Smooth muscle cell (in vitro differentiated cells): ENCODE measurements around the gene GPR153. TPM values are rescaled to one million over a fixed set of nuclear protein-coding genes. Genes with fewer than 3 reads are reported as not detected.

Source experiments
- DNase-seq: peaks from one replicate; lab custom pipeline; 2025; ENCODE audit not compliant: unreplicated experiment; lab: John Stamatoyannopoulos, UW
- H2AFZ ChIP-seq: fragments of 200-600 bp; sonication (generic); 2 replicates; pipeline ENCODE4 v1.6.0; 2016; ENCODE audit warnings: antibody characterized with exemption, low read depth, mild to moderate bottlenecking
- H3F3A ChIP-seq: fragments of 200-600 bp; sonication (generic); 2 replicates; pipeline ENCODE4 v1.6.0; 2017; ENCODE audit warnings: antibody characterized with exemption, low read depth
- H3K27ac ChIP-seq: fragments of 200-600 bp; sonication (generic); 2 replicates; pipeline ENCODE4 v1.5.1; 2016; ENCODE audit warnings: low read depth, mild to moderate bottlenecking
- H3K27me3 ChIP-seq: fragments of 200-600 bp; sonication (generic); 2 replicates; pipeline ENCODE4 v1.6.1; 2016; ENCODE audit warnings: low read depth, mild to moderate bottlenecking
- H3K36me3 ChIP-seq: fragments of 200-600 bp; sonication (generic); 2 replicates; pipeline ENCODE4 v1.5.1; 2016; ENCODE audit warnings: low read depth
- H3K4me1 ChIP-seq: fragments of 200-600 bp; sonication (generic); 2 replicates; pipeline ENCODE4 v1.5.1; 2016; ENCODE audit warnings: low read depth
- H3K4me2 ChIP-seq: fragments of 200-600 bp; sonication (generic); 2 replicates; pipeline ENCODE4 v1.6.0; 2016; ENCODE audit warnings: mild to moderate bottlenecking
- H3K4me3 ChIP-seq: fragments of 200-600 bp; sonication (generic); 2 replicates; pipeline ENCODE4 v1.5.1; 2016; ENCODE audit warnings: mild to moderate bottlenecking
- H3K79me2 ChIP-seq: fragments of 200-600 bp; sonication (generic); 2 replicates; pipeline ENCODE4 v1.6.0; 2016; ENCODE audit warnings: low read depth, mild to moderate bottlenecking
- H3K9ac ChIP-seq: fragments of 200-600 bp; sonication (generic); 2 replicates; pipeline ENCODE4 v1.6.0; 2016; ENCODE audit warnings: low read depth
- H3K9me3 ChIP-seq: fragments of 200-600 bp; sonication (generic); replicated peaks from 2 replicates; pipeline ENCODE4 v1.5.1; 2016; ENCODE audit warnings: low read depth
- H4K20me1 ChIP-seq: fragments of 200-600 bp; sonication (generic); 2 replicates; pipeline ENCODE4 v1.6.0; 2016; ENCODE audit warnings: low read depth
- WGBS: methylation state at CpG from one replicate; pipeline ENCODE4 v1.1.7; 2016; ENCODE audit warnings: low lambda C conversion rate; 5-methylcytosine and 5-hydroxymethylcytosine counted together
- polyA plus RNA-seq: library from polyadenylated mRNA; unstranded; fragments of >200 nt; fragmentation: Nextera tagmentation; extraction: Ambion mirVana; gene quantifications from 2 replicates; pipeline ENCODE4 v1.2.1, GENCODE V29; 2016
- total RNA-seq: library from RNA; depleted of rRNA; stranded (reverse); fragments of >200 nt; gene quantifications from 2 replicates; pipeline ENCODE4 v1.2.3, GENCODE V29; 2014
- TF ChIP-seq, protein P1 (sequence below): fragments of 200-600 bp; sonication (generic); IDR thresholded peaks from 2 replicates; pipeline ENCODE4 v1.5.1; 2017; ENCODE audit warnings: borderline replicate concordance, mild to moderate bottlenecking, antibody characterized with exemption; ENCODE audit not compliant: insufficient read depth, poor library complexity, severe bottlenecking

The GPR153 gene
- total and polyA plus RNA-seq, 2 experiments from 2014 or later = 8.2 to 15.8 TPM

DNA sequence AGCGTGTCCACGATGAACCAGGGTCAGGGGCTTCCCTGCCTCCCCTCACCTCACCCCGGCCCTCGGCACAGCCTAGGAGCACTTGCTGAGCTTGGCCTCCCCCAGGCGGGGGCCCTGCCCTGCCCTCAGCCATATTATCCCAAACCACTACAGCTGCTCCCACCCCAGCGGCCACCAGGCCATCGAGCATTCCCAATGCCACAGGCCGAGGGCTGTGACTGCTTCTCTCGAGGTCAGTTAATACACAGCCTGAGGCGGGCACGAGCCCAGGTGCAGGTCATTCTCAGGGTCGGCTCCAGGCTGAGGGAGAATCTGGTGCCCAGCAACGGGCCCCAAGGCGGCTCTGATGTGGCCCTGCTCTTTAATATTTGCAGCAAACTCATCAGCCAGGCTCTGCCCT, 8.4 kb upstream of the GPR153 start:
- peaks cover 9% of the 10 kb centered on the region for H3K4me1 ChIP-seq
- TF ChIP-seq, protein P1, sequence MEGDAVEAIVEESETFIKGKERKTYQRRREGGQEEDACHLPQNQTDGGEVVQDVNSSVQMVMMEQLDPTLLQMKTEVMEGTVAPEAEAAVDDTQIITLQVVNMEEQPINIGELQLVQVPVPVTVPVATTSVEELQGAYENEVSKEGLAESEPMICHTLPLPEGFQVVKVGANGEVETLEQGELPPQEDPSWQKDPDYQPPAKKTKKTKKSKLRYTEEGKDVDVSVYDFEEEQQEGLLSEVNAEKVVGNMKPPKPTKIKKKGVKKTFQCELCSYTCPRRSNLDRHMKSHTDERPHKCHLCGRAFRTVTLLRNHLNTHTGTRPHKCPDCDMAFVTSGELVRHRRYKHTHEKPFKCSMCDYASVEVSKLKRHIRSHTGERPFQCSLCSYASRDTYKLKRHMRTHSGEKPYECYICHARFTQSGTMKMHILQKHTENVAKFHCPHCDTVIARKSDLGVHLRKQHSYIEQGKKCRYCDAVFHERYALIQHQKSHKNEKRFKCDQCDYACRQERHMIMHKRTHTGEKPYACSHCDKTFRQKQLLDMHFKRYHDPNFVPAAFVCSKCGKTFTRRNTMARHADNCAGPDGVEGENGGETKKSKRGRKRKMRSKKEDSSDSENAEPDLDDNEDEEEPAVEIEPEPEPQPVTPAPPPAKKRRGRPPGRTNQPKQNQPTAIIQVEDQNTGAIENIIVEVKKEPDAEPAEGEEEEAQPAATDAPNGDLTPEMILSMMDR = no peak
- 93% methylated on average over 14 of the region's 14 CpGs for WGBS
- H3K9me3 ChIP-seq = no peaks in the 10 kb centered on the region
- H4K20me1 ChIP-seq = peaks cover 3% of the 10 kb centered on the region
- no peak overlapping the region for H3K27ac ChIP-seq
- no peak overlapping the region for H3K9ac ChIP-seq
- H3K4me2 ChIP-seq = no peak overlapping the region
- no peak overlapping the region for H2AFZ ChIP-seq
- no peak overlapping the region for H3K4me3 ChIP-seq
- no peak for DNase-seq
- H3K79me2 ChIP-seq = no peaks in the 10 kb centered on the region
- H3K36me3 ChIP-seq = no peaks in the 10 kb centered on the region
- no peaks in the 10 kb centered on the region for H3K27me3 ChIP-seq
- H3F3A ChIP-seq = no peaks in the 10 kb centered on the region

- H3K36me3 ChIP-seq = no peaks in the 10 kb centered on the region
- no peak overlapping the region for H3K27ac ChIP-seq
- H3K79me2 ChIP-seq = no peaks in the 10 kb centered on the region
- 72% methylated on average over 21 of the region's 21 CpGs for WGBS
- TF ChIP-seq, protein P1 = no peak
- no peaks in the 10 kb centered on the region for H3K9me3 ChIP-seq
- H4K20me1 ChIP-seq = peaks cover 3% of the 10 kb centered on the region
- H3F3A ChIP-seq = no peaks in the 10 kb centered on the region
- no peaks in the 10 kb centered on the region for H3K27me3 ChIP-seq
- H3K4me2 ChIP-seq = no peak overlapping the region
- H3K4me1 ChIP-seq = peaks cover 6% of the 10 kb centered on the region
- no peak overlapping the region for H3K4me3 ChIP-seq
- no peak for DNase-seq
- no peak overlapping the region for H2AFZ ChIP-seq
- H3K9ac ChIP-seq = no peak overlapping the region
Observed at GRCh38 chr1:6268415-6268814, 7.5 kb upstream of the GPR153 start.

GRCh38 chr1:6267686-6268322, 6.9 kb upstream of the GPR153 start:
- no peak overlapping the region for H2AFZ ChIP-seq
- no peak for DNase-seq
- H3K79me2 ChIP-seq = no peaks in the 10 kb centered on the region
- H3K36me3 ChIP-seq = no peaks in the 10 kb centered on the region
- peaks cover 1% of the 10 kb centered on the region for H4K20me1 ChIP-seq
- H3K4me2 ChIP-seq = no peak overlapping the region
- H3K9me3 ChIP-seq = no peaks in the 10 kb centered on the region
- no peaks in the 10 kb centered on the region for H3K27me3 ChIP-seq
- no peak overlapping the region for H3K9ac ChIP-seq
- H3K27ac ChIP-seq = no peak overlapping the region
- no peaks in the 10 kb centered on the region for H3F3A ChIP-seq
- TF ChIP-seq, protein P1 = no peak
- 88% methylated on average over 12 of the region's 12 CpGs for WGBS
- no peak overlapping the region for H3K4me3 ChIP-seq
- H3K4me1 ChIP-seq = peaks cover 1% of the 10 kb centered on the region

- no peaks in the 10 kb centered on the region for H3K79me2 ChIP-seq
- H4K20me1 ChIP-seq = no peaks in the 10 kb centered on the region
- TF ChIP-seq, protein P1 = no peak
- WGBS = 91% methylated on average over 11 of the region's 11 CpGs
- no peak overlapping the region for H3K9ac ChIP-seq
- DNase-seq = no peak
- no peaks in the 10 kb centered on the region for H3K36me3 ChIP-seq
- no peaks in the 10 kb centered on the region for H3K4me1 ChIP-seq
- H3K4me2 ChIP-seq = no peak overlapping the region
- H3K27ac ChIP-seq = no peak overlapping the region
- no peak overlapping the region for H3K4me3 ChIP-seq
- no peak overlapping the region for H2AFZ ChIP-seq
- H3K9me3 ChIP-seq = no peaks in the 10 kb centered on the region
- no peaks in the 10 kb centered on the region for H3F3A ChIP-seq
- H3K27me3 ChIP-seq = no peaks in the 10 kb centered on the region
Observed at GRCh38 chr1:6266641-6267040, 5.7 kb upstream of the GPR153 start.
